ENCODE measurements around the gene CERS1.

CERS1 gene

GRCh38 chr19:18862976-18863842 is 32.7 kb downstream of the CERS1 start:
- ChIA-PET CTCF (interaction anchor here (0.6 to 13.9 kb wide), 7 partner anchors 7 to 275 kb away, joined by 3 to 249 read pairs (median 4); partner anchors contain the start of gene REX1BD), POLR2A (no interaction called here)
- H3K4me3 ChIP-seq (ENCODE audit: low read depth, low read length): no peak overlapping the region
- DNase-seq (ENCODE audit: low read depth, low spot score): no peak
- no peak for TF ChIP-seq CTCF (IDR thresholded peaks at IDR 0.05; ENCODE audit: insufficient read depth, low read length, missing control alignments)

- no peak for DNase-seq (ENCODE audit: low read depth, low spot score)
- CTCF ChIA-PET: interaction anchor here (1.2 to 13.9 kb wide), 2 partner anchors 10 to 16 kb away, joined by 5 to 249 read pairs; no protein-coding TSS in a partner anchor
- TF ChIP-seq CTCF (IDR thresholded peaks at IDR 0.05; ENCODE audit: insufficient read depth, low read length, missing control alignments): no peak
- POLR2A ChIA-PET: no interaction called here
- H3K4me3 ChIP-seq (ENCODE audit: low read depth, low read length): no peak overlapping the region
Measured at GRCh38 chr19:18861917-18862316, 34.0 kb downstream of the CERS1 start.

- CTCF ChIA-PET: interaction anchor here (1.2 to 13.9 kb wide), 2 partner anchors 10 to 15 kb away, joined by 5 to 249 read pairs; no protein-coding TSS in a partner anchor
- H3K4me3 ChIP-seq (ENCODE audit: low read depth, low read length): no peak overlapping the region
- DNase-seq (ENCODE audit: low read depth, low spot score): no peak
- POLR2A ChIA-PET: no interaction called here
- TF ChIP-seq CTCF (IDR thresholded peaks at IDR 0.05; ENCODE audit: insufficient read depth, low read length, missing control alignments): no peak
Measured at GRCh38 chr19:18861235-18861634, 34.7 kb downstream of the CERS1 start.

GRCh38 chr19:18860725-18861124 is 35.2 kb downstream of the CERS1 start:
- POLR2A ChIA-PET: interaction anchor here (0.8 kb wide), 1 partner anchor 13 kb away, joined by 3 read pairs; no protein-coding TSS in a partner anchor
- no peak for DNase-seq (ENCODE audit: low read depth, low spot score)
- no peak overlapping the region for H3K4me3 ChIP-seq (ENCODE audit: low read depth, low read length)
- CTCF ChIA-PET: interaction anchor here (1.2 to 13.9 kb wide), 2 partner anchors 11 to 15 kb away, joined by 5 to 249 read pairs; no protein-coding TSS in a partner anchor
- TF ChIP-seq CTCF (IDR thresholded peaks at IDR 0.05; ENCODE audit: insufficient read depth, low read length, missing control alignments): no peak

DNA sequence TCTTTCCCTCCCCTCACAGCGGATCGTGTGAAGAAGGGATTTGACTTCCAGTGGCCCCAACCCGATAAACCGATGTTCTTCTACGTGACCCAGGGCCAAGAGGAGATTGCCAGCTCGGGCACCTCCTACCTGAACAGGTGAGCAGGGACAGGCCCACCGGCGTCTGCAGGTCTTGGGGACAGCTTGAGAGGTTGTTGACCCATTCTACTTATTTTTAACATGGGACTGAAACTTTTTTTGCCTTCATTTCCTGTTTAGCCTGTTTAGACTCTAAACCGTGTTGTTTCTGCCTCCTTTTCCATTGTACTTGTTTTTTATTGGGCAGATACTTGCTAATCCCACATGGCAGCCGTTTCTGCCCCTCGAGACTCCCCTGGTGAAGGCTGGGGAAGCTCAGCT is 35.7 kb downstream of the CERS1 start:
- DNase-seq (ENCODE audit: low read depth, low spot score): no peak
- ChIA-PET POLR2A (interaction anchor here (0.8 kb wide), 1 partner anchor 12 kb away, joined by 3 read pairs; no protein-coding TSS in a partner anchor), CTCF (interaction anchor here (13.9 kb wide), 1 partner anchor 14 kb away, joined by 249 read pairs; no protein-coding TSS in a partner anchor)
- no peak overlapping the region for H3K4me3 ChIP-seq (ENCODE audit: low read depth, low read length)
- no peak for TF ChIP-seq CTCF (IDR thresholded peaks at IDR 0.05; ENCODE audit: insufficient read depth, low read length, missing control alignments)

DNA sequence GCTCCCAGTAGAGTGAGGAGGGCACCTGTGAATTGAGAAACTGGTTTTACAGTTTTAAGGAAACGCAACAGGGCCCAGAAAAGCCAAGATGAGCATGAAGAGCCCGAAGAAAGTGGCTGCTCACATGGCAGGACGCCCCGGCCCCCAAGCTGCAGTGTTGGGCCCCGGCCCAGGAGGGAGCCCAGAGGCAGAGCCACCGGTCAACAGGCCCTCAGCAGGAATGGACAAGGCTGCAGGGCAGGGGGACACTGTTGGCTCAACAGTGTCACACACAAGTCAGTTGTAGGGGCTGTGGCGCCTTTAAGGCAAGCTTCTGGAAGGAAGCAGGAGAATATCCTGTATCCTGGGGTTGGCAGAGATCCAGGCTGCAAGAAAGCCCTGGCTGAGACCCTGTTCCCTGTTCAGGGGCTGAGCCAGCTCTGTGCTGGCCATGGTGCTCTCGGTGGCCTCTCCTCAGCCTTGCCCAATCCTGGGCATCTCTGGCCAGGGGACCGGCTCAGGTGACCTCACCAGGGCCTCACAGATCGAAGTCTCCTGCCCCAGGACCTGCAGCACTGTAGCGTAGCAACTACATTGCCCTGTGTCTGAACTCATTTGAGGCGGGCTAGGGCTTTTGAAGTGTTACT is 36.2 kb downstream of the CERS1 start:
- H3K4me3 ChIP-seq (ENCODE audit: low read depth, low read length): no peak overlapping the region
- ChIA-PET POLR2A (interaction anchor here (0.8 kb wide), 1 partner anchor 12 kb away, joined by 3 read pairs; no protein-coding TSS in a partner anchor), CTCF (interaction anchor here (1.4 to 13.9 kb wide), 3 partner anchors 14 to 272 kb away, joined by 3 to 249 read pairs (median 5); no protein-coding TSS in a partner anchor)
- no peak for DNase-seq (ENCODE audit: low read depth, low spot score)
- no peak for TF ChIP-seq CTCF (IDR thresholded peaks at IDR 0.05; ENCODE audit: insufficient read depth, low read length, missing control alignments)

All from AG04449 (cell line).